ENCODE results near the gene KSR2.

- TF ChIP-seq, protein P1, sequence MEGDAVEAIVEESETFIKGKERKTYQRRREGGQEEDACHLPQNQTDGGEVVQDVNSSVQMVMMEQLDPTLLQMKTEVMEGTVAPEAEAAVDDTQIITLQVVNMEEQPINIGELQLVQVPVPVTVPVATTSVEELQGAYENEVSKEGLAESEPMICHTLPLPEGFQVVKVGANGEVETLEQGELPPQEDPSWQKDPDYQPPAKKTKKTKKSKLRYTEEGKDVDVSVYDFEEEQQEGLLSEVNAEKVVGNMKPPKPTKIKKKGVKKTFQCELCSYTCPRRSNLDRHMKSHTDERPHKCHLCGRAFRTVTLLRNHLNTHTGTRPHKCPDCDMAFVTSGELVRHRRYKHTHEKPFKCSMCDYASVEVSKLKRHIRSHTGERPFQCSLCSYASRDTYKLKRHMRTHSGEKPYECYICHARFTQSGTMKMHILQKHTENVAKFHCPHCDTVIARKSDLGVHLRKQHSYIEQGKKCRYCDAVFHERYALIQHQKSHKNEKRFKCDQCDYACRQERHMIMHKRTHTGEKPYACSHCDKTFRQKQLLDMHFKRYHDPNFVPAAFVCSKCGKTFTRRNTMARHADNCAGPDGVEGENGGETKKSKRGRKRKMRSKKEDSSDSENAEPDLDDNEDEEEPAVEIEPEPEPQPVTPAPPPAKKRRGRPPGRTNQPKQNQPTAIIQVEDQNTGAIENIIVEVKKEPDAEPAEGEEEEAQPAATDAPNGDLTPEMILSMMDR (IDR thresholded peaks at IDR 0.05) = no peak
- TF ChIP-seq POLR2A (IDR thresholded peaks at IDR 0.05) = no peak
These were observed 244.2 kb downstream of the KSR2 start for GRCh38 chr12:117724543-117724942.
